NCI-H446 (cell line): ENCODE data around the gene PLEKHA5.
"Not testable (repeated sequence)": the region's sequence is repeated elsewhere in the genome, so short reads cannot be mapped to it uniquely, and the experiment has no call there.

ENCODE experiments used
- DNase-seq, 2 experiments: peaks; one replicate each; lab custom pipeline; 2025; lab: John Stamatoyannopoulos, UW

Gene PLEKHA5

GRCh38 chr12:19284658-19285057 lies 155.1 kb downstream of the PLEKHA5 start:
- DNase-seq, result no peak

GRCh38 chr12:19285793-19286448 lies 156.4 kb downstream of the PLEKHA5 start:
- DNase-seq, result no peak

GRCh38 chr12:19287302-19287701 lies 157.8 kb downstream of the PLEKHA5 start:
- peak in 1 of 2 experiments; percentile 33 for DNase-seq

DNA sequence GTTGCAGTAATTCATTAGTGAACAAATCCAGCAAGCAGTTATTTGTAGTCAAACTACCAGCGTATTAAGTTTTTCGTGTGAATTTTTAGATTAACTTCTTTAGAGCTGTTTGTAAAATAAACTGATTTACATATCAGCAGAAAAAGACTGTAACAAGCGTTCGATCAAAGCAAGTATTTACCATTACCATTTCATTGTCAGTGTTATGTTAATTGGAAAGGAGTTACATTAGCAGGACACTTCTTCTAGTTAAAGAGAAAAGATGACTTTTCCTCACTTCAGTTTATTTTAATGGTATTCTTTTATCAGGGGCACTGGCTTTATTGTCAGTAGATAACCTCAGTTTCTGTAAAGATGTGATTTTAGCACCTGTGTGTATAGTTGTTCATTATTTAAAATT lies 158.6 kb downstream of the PLEKHA5 start:
- no peak for DNase-seq

- peak; percentile 19 to 63 for DNase-seq
Observed at GRCh38 chr12:19288603-19289244, 159.2 kb downstream of the PLEKHA5 start.

DNA sequence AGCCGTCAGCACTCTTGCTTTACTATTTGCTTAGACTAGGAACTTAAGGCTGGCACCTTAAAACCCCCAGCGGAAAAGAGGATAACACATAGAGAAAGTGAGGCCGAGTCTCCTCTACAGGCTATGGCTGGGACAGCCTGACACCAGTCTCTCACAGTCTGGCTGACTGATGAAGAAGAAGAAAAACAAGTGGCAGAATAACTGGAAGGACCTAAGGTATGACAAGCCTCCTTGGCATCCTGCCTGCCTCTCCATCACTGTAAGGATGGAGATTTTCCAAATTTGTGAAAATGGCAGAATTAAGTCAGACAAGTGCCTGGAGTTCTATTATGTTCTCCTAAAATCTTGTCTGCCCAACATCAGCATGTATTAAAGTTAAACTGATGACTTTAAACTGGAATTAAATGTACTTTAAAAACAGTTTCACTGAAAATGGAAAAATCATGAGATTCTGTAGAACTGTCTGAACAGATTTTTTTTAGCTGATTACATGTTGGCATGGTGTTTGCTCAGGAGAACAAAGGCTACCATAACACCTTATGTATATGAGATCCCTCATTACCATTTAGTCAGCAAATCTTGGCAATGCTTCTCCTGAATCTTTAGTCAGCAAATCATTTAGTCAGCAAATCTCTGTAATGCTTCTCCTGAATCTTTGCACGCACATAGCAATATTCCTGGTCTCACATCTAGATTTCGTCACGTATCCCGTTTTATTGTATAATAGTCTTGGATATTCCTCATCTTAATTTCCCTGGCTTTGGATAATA lies 169.5 kb downstream of the PLEKHA5 start:
- peak; percentile 27 to 51 for DNase-seq

DNA sequence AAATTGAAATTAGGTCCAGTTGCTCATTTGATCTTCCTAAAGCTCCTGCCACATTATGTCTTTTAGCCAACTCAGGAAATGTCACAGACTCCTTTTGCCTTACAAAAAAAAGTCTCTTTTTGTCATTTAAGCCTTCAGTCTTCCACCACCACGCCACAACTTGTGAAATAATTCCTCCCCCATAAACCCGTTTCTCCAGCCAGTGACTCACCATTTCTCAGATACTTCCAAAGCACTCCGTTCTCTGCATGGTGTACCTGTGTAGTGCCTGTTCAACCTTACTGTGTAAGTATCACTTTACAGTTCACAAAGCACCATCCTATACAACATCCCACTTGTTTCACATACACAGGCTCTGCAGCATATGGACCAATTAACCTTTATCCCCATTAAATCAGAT lies 170.2 kb downstream of the PLEKHA5 start:
- no peak for DNase-seq

DNA sequence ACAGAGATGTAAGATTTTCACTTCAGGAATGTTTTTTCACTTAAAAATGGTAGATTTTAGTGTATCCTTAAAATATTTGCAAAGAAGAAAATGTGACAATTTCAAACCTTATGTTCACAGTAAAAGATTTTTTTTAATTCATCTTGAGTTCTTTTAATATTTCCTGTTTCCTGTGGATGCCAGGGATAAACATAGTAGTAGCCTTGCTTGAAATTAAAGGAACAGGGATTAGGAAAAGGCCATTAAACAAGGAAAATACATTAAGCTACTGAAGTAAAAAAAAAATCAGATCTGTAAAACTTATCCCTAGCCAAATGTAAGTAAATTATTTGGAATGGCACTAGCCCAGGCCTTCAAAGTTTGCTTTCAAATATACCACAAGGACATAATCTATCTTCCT lies 171.7 kb downstream of the PLEKHA5 start:
- no peak for DNase-seq

- DNase-seq, result no peak
Observed at GRCh38 chr12:19301688-19302087, 172.2 kb downstream of the PLEKHA5 start.

DNA sequence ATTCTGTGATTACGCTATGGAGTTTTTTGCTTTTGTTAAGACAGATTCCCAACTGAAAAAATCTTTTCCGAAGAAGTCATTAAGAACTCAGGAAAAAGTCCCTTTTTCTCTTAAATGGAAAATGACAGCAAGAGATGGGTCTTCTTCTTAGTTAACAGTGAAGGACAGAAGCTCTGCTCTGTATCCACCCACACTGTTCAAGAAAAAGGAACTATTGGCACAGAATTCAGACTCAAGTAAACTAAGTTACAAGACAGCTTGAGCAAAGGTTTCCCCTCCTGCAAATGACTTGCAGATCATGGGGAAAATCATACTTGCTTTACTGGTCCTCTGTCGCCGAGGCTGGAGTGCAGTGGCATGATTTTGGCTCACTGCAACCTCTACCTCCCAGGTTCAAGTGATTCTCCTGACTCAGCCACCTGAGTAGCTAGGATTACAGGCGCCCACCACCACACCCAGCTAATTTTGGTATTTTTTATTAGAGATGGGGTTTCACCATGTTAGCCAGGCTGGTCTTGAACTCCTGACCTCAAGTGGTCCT lies 172.6 kb downstream of the PLEKHA5 start:
- DNase-seq, result no peak

- DNase-seq, result no peak
Observed at GRCh38 chr12:19303496-19303895, 174.0 kb downstream of the PLEKHA5 start.

DNA sequence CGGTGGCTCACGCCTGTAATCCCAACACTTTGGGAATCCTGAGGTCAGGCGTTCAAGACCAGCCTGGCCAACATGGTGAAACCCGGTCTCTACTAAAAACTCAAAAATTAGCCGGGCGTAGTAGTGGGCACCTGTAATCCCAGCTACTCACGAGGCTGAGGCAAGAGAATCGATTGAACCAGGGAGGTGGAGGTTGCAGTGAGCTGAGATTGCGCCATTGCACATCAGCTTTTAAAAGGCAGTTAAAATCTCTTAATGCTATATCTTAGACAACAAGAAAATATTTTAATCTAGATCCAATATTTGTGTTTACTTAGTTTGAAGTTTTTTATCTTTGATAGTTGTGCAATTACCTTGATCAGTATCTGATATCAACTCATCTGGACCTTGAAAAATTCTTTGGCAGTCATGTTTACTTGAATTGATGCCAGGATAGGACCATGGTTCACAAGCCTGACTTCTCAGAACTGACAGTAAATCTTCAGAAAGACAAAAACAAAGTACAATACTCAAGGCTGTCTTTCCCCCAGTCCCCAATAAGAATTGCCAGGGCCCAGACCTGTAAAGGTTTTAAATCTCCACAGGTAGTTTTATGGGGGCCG lies 174.7 kb downstream of the PLEKHA5 start:
- no peak for DNase-seq

DNA sequence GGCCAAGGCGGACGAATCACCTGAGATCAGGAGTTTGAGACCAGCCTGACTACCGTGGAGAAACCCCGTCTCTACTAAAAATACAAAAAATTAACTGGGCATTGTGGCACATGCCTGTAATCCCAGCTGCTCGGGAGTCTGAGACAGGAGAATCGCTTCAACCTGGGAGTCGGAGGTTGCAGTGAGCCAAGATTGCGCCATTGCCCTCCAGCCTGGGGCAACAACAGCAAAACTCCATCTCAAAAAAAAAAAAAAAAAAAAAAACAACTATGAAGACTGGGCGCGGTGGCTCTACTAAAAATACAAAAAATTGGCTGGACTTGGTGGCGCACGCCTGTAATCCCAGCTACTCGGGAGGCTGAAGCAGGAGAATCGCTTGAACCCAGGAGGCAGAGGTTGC lies 176.1 kb downstream of the PLEKHA5 start:
- DNase-seq, result not testable (repeated sequence)

DNA sequence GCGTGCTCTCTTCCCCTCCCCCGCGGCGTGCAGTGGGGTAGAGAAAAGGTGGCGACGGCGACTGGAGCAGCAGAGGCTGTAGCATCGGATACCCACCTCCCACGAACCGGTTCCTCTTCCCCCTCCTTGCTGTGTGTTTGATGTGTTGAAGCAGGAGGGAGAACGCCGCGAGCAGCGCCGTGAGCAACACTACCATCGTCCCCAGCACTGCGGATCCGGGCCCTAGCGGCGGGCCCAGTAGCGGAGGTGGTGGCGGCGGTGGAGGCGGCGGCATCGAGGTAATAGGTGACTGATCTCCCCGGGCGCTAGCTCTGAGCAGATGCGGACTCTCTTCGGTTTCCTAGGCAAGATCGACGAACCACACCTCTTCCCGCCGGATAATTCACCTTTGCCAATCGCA lies 176.8 kb downstream of the PLEKHA5 start:
- DNase-seq, result no peak

GRCh38 chr12:19307451-19307850 lies 177.9 kb downstream of the PLEKHA5 start:
- DNase-seq, result no peak

GRCh38 chr12:19311165-19311564 lies 181.6 kb downstream of the PLEKHA5 start:
- DNase-seq, result no peak

- no peak for DNase-seq
Observed at GRCh38 chr12:19312637-19313036, 183.1 kb downstream of the PLEKHA5 start.

- no peak for DNase-seq
Observed at GRCh38 chr12:19316425-19316824, 186.9 kb downstream of the PLEKHA5 start.

DNA sequence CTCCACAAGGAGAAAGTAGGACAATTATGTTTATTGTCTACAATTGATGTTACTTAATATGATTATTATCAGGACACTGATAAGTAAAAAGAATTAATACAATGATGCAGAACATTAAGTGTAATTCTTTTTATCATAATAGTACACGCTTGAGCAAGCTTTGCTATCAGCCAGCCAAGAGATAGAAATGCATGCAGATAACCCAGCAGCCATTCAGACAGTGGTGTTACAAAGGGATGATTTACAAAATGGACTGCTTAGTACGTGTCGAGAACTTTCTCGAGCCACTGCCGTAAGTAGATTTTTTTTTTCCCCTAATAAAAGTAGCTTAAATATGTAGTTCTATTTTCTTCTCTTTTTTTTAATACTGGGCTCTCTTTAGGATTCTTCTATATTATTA lies 192.8 kb downstream of the PLEKHA5 start:
- DNase-seq, result no peak

DNA sequence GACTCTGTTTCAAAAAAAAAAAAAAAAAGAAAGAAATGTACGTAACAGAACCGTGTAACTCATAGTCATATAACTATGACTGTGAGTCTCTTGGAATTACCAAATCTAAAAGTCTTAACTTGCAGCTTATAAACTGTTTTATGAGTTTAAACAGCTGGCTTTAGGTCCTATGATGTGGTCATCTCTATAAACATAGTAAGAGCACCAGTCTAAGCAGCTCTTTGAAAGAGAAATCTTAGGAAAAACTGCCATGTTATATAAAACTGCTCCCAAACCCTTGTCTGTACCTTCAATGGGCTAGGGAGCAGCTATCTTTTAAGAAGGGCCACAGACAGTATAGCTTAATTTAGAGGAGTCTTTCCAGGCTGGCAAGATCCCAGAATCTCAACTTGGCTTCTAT lies 194.3 kb downstream of the PLEKHA5 start:
- DNase-seq, result no peak

DNA sequence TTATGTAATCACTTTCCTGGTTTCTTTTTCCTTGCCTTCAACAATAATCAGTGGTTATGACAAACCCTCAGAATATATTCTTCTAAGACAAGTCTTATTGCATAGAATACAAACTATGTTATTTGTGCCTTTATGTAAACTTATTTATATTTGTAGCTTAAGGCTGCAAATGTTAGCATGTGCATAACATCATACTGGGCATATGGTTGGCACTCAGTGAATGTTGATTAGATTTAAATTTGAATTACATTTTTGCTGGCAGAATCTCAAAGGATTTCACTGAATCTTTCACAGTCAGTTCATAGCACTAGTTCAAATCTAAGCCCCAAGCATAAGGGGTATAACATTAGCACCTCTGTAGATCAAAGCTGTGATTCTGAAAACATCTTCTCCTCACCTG lies 196.6 kb downstream of the PLEKHA5 start:
- no peak for DNase-seq

- no peak for DNase-seq
Observed at GRCh38 chr12:19332196-19332595, 202.7 kb downstream of the PLEKHA5 start.
